WTC11 (cell line): ENCODE measurements around the gene PXMP2.

Source experiments
- ELF4 ChIP-seq: sonication (generic); formaldehyde crosslinking; IDR thresholded peaks from 2 replicates; pipeline ENCODE4 v1.8.1; 2022; ENCODE audit warnings: low read depth, mild to moderate bottlenecking, moderate library complexity, missing genetic modification reagents
- FOXK1 ChIP-seq: sonication (generic); formaldehyde crosslinking; IDR thresholded peaks from 2 replicates; pipeline ENCODE4 v1.8.0; 2022; ENCODE audit warnings: mild to moderate bottlenecking, moderate library complexity, missing genetic modification reagents
- TF ChIP-seq, protein P1 (sequence below): fragments of 200-600 bp; IDR thresholded peaks from 2 replicates; pipeline ENCODE4 v1.8.0; 2022; ENCODE audit warnings: antibody characterized with exemption
- TF ChIP-seq, protein P2 (sequence below): sonication (generic); formaldehyde crosslinking; IDR thresholded peaks from 2 replicates; pipeline ENCODE4 v1.8.1; 2022; ENCODE audit warnings: missing genetic modification reagents, borderline replicate concordance
- TF ChIP-seq, protein P3 (sequence below): sonication (generic); formaldehyde crosslinking; IDR thresholded peaks from 2 replicates; pipeline ENCODE4 v1.8.1; 2022; ENCODE audit warnings: mild to moderate bottlenecking, moderate library complexity, missing genetic modification reagents

DNA sequence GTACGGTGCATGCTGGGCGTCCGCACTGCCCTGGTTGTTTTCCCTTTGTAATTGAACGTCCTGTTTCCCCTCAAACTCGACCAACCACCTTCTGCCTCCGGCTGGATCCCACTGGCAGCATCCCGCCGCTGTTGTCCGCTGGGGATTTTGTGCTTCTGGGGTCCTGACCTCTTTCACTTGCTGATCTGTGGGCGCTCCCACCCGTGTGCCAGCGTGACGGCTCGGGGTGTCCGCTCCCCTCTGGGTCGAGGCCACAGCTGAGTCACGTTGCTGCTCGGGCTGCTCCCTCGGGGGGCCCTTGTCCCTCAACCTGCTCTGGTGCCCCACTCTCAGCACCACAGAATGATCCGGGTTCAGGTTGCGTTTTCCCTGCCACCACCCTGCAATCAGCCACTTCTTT lies 31.3 kb downstream of the PXMP2 start:
- no peak for TF ChIP-seq ELF4
- TF ChIP-seq, protein P1, sequence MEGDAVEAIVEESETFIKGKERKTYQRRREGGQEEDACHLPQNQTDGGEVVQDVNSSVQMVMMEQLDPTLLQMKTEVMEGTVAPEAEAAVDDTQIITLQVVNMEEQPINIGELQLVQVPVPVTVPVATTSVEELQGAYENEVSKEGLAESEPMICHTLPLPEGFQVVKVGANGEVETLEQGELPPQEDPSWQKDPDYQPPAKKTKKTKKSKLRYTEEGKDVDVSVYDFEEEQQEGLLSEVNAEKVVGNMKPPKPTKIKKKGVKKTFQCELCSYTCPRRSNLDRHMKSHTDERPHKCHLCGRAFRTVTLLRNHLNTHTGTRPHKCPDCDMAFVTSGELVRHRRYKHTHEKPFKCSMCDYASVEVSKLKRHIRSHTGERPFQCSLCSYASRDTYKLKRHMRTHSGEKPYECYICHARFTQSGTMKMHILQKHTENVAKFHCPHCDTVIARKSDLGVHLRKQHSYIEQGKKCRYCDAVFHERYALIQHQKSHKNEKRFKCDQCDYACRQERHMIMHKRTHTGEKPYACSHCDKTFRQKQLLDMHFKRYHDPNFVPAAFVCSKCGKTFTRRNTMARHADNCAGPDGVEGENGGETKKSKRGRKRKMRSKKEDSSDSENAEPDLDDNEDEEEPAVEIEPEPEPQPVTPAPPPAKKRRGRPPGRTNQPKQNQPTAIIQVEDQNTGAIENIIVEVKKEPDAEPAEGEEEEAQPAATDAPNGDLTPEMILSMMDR: no peak
- no peak for TF ChIP-seq FOXK1 (CRISPR knock-in tag)
- TF ChIP-seq, protein P2, sequence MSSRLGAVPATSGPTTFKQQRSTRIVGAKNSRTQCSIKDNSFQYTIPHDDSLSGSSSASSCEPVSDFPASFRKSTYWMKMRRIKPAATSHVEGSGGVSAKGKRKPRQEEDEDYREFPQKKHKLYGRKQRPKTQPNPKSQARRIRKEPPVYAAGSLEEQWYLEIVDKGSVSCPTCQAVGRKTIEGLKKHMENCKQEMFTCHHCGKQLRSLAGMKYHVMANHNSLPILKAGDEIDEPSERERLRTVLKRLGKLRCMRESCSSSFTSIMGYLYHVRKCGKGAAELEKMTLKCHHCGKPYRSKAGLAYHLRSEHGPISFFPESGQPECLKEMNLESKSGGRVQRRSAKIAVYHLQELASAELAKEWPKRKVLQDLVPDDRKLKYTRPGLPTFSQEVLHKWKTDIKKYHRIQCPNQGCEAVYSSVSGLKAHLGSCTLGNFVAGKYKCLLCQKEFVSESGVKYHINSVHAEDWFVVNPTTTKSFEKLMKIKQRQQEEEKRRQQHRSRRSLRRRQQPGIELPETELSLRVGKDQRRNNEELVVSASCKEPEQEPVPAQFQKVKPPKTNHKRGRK (CRISPR knock-in tag): no peak
- TF ChIP-seq, protein P3, sequence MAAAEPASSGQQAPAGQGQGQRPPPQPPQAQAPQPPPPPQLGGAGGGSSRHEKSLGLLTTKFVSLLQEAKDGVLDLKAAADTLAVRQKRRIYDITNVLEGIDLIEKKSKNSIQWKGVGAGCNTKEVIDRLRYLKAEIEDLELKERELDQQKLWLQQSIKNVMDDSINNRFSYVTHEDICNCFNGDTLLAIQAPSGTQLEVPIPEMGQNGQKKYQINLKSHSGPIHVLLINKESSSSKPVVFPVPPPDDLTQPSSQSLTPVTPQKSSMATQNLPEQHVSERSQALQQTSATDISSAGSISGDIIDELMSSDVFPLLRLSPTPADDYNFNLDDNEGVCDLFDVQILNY (CRISPR knock-in tag): no peak
